ENCODE data around the gene MALL. TPM values are rescaled to one million over a fixed set of nuclear protein-coding genes. Genes with fewer than 3 reads are reported as not detected.

The MALL gene
- total and polyA plus RNA-seq, 2 of the 8 experiments (the other 6 are each of a cell fraction or from before 2014, with no cell fraction given), result 3.9 to 8.0 TPM

GRCh38 chr2:110116033-110116710, 550 bp upstream of the MALL start:
- Histone ChIP-seq H4K8ac (ENCODE audit: extremely low read depth, insufficient read depth, low read length) (peak overlapping the region; percentile 57; the same call in 1 of the 2 replicates), H3K9ac (replicated peaks in 1 of 4; ENCODE audit: extremely low read depth in 1 of 4, low read depth in 3 of 4, low read length in 3 of 4) (no peak overlapping the region), H3K4me3 (ENCODE audit: extremely low read depth in 1 of 4, insufficient read depth in 2 of 4, low read depth in 3 of 4, low read length in 4 of 4) (peak overlapping the region; percentile 31 to 60 (median 40); a peak in 6 of 8 replicates), H4K20me1 (replicated peaks in 1 of 2; ENCODE audit: control insufficient read depth in 1 of 2, insufficient read depth in 2 of 2, low read length in 2 of 2) (no peaks in the 10 kb centered on the region), H3K4me2 (ENCODE audit: insufficient read depth in 1 of 2, low read depth in 2 of 2, low read length in 2 of 2) (peak overlapping the region; percentile 75 to 91), H3K27me3 (replicated peaks in 1 of 4; ENCODE audit: control insufficient read depth in 3 of 4, extremely low read depth in 1 of 4, insufficient read depth in 3 of 4, low read length in 3 of 4) (peaks cover 0 to 29% (median 22%) of the 10 kb centered on the region in 4 experiments; a peak in 6 of 7 replicates), H4K5ac (ENCODE audit: insufficient read length, low read depth, low read length) (no peak overlapping the region), H3K79me2 (ENCODE audit: control insufficient read depth in 1 of 2, insufficient read depth in 2 of 2, low read length in 2 of 2) (no peaks in the 10 kb centered on the region), H2BK20ac (ENCODE audit: low read length) (0 out of 2 replicates have a peak overlapping the region, but pooled peaks have one; percentile 80), H3K27ac (ENCODE audit: low read depth, low read length) (no peak overlapping the region), H2AFZ (ENCODE audit: low read length) (peak overlapping the region; percentile 75), H2BK5ac (ENCODE audit: low read depth, low read length) (no peak overlapping the region), H3K56ac (replicated peaks; ENCODE audit: insufficient read length, low read depth, low read length) (no peak overlapping the region), H2BK120ac (replicated peaks; ENCODE audit: low read depth, low read length) (no peak overlapping the region), H2BK15ac (ENCODE audit: low read length) (no peak overlapping the region), H2AK5ac (ENCODE audit: low read depth, low read length) (no peak overlapping the region), H4K91ac (replicated peaks; ENCODE audit: insufficient read length, low read length) (no peak overlapping the region), H3K4me1 (replicated peaks in 1 of 4; ENCODE audit: control insufficient read depth in 3 of 4, insufficient read depth in 4 of 4, low read length in 3 of 4) (peaks cover 0 to 5% (median 2%) of the 10 kb centered on the region in 4 experiments; a peak in 4 of 7 replicates), H3K23ac (ENCODE audit: insufficient read length) (no peak overlapping the region), H2BK12ac (ENCODE audit: low read depth, low read length) (no peak overlapping the region), H3K23me2 (ENCODE audit: low read depth, low read length) (peaks cover 10% of the 10 kb centered on the region), H3K18ac (ENCODE audit: extremely low read depth, low read length) (no peak overlapping the region), H3K36me3 (ENCODE audit: control insufficient read depth in 2 of 4, insufficient read depth in 4 of 4, low read length in 3 of 4) (no peaks in the 10 kb centered on the region), H3K79me1 (ENCODE audit: low read depth, low read length) (no peaks in the 10 kb centered on the region), H3K14ac (ENCODE audit: insufficient read length) (no peak overlapping the region), H3K9me3 (ENCODE audit: insufficient read depth in 2 of 2, low read depth in 1 of 2, low read length in 1 of 2) (no peaks in the 10 kb centered on the region), H3K4ac (replicated peaks; ENCODE audit: insufficient read length, low read depth, low read length) (no peak overlapping the region)
- peak in 1 of 2 experiments; percentile 63 for DNase-seq (ENCODE audit: low read depth in 1 of 2, low spot score in 2 of 2)
- POLR2A ChIA-PET (ENCODE audit: partially characterized antibody), result no interaction called here
- 41% methylated on average over 8 of the region's 8 CpGs; no CpG with 5 or more reads in 1 of the 2 experiments for WGBS, 2 experiments (ENCODE audit: extremely low coverage in 1 of 2, insufficient coverage in 1 of 2, insufficient read length in 1 of 2, insufficient replicate concordance in 2 of 2, low coverage in 1 of 2, low lambda C conversion rate in 2 of 2, missing lambda C conversion rate in 1 of 2)
- no peak for FAIRE-seq
- CTCF ChIA-PET (ENCODE audit: partially characterized antibody), result interaction anchor here (1.0 to 3.0 kb wide), 12 partner anchors 8 to 70 kb away, joined by 3 to 13 read pairs (median 5); no protein-coding TSS in a partner anchor
- TF ChIP-seq ASH2L (IDR thresholded peaks at IDR 0.05; ENCODE audit: low read length) (peak; percentile 5), SIRT6 (IDR thresholded peaks at IDR 0.05; ENCODE audit: low read length) (no peak), RAD21 (IDR thresholded peaks at IDR 0.05 in 1 of 2, conservative IDR thresholded peaks at IDR 0.05 in 1 of 2; ENCODE audit: low read depth in 2 of 2, low read length in 2 of 2) (peak; percentile 32 to 49; a peak in 3 of 4 replicates), ATF3 (IDR thresholded peaks at IDR 0.05; ENCODE audit: insufficient read depth, low read depth, low read length) (no peak), CHD2 (IDR thresholded peaks at IDR 0.05; ENCODE audit: low read length) (no peak)
- TF ChIP-seq, protein P1, sequence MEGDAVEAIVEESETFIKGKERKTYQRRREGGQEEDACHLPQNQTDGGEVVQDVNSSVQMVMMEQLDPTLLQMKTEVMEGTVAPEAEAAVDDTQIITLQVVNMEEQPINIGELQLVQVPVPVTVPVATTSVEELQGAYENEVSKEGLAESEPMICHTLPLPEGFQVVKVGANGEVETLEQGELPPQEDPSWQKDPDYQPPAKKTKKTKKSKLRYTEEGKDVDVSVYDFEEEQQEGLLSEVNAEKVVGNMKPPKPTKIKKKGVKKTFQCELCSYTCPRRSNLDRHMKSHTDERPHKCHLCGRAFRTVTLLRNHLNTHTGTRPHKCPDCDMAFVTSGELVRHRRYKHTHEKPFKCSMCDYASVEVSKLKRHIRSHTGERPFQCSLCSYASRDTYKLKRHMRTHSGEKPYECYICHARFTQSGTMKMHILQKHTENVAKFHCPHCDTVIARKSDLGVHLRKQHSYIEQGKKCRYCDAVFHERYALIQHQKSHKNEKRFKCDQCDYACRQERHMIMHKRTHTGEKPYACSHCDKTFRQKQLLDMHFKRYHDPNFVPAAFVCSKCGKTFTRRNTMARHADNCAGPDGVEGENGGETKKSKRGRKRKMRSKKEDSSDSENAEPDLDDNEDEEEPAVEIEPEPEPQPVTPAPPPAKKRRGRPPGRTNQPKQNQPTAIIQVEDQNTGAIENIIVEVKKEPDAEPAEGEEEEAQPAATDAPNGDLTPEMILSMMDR (IDR thresholded peaks at IDR 0.05; ENCODE audit: control extremely low read depth in 1 of 3, insufficient read depth in 1 of 3, low read depth in 1 of 3, low read length in 3 of 3), result peak; percentile 42 to 87 (median 80)
- TF ChIP-seq, protein P2, sequence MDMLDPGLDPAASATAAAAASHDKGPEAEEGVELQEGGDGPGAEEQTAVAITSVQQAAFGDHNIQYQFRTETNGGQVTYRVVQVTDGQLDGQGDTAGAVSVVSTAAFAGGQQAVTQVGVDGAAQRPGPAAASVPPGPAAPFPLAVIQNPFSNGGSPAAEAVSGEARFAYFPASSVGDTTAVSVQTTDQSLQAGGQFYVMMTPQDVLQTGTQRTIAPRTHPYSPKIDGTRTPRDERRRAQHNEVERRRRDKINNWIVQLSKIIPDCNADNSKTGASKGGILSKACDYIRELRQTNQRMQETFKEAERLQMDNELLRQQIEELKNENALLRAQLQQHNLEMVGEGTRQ (IDR thresholded peaks at IDR 0.05; ENCODE audit: low read length), result no peak
